Keratinocyte (primary cell): ENCODE data around the gene TMEM147. TPM values are rescaled to one million over a fixed set of nuclear protein-coding genes. Genes with fewer than 3 reads are reported as not detected.

Source experiments
- DNase-seq: peaks from one replicate; pipeline ENCODE4 v3.0.0-alpha.2; 2011; ENCODE audit warnings: low read depth, missing footprints, low spot score
- FAIRE-seq: peaks from 2 replicates; lab custom pipeline; 2011; peaks lifted over from hg19 to GRCh38; lab: Jason Lieb, UNC
- H2AFZ ChIP-seq: 2 replicates; pipeline ENCODE4 v1.6.0; 2012; ENCODE audit warnings: low read length, control low read depth, inconsistent platforms; ENCODE audit not compliant: control insufficient read depth
- H3K27ac ChIP-seq: 2 replicates; pipeline ENCODE4 v1.5.1; 2011; ENCODE audit warnings: low read length; ENCODE audit not compliant: control insufficient read depth, insufficient read depth
- H3K27me3 ChIP-seq: 3 replicates; pipeline ENCODE4 v1.6.0; 2011; ENCODE audit warnings: low read length; ENCODE audit not compliant: control insufficient read depth, insufficient read depth; ENCODE audit errors: extremely low read depth
- H3K36me3 ChIP-seq, 2 experiments: 2 replicates in 1 of 2; 3 replicates in 1 of 2; pipeline ENCODE4 v1.5.1; 2011; ENCODE audit warnings: low read length in 2 of 2, mild to moderate bottlenecking in 1 of 2; ENCODE audit not compliant: control insufficient read depth in 2 of 2, insufficient read depth in 2 of 2; ENCODE audit errors: extremely low read depth in 1 of 2
- H3K4me1 ChIP-seq: 3 replicates; pipeline ENCODE4 v1.5.1; 2011; ENCODE audit warnings: low read length; ENCODE audit not compliant: control insufficient read depth, insufficient read depth; ENCODE audit errors: extremely low read depth
- H3K4me2 ChIP-seq: 3 replicates; pipeline ENCODE4 v1.6.0; 2011; ENCODE audit warnings: low read depth, low read length; ENCODE audit not compliant: control insufficient read depth, insufficient read depth; ENCODE audit errors: extremely low read depth
- H3K4me3 ChIP-seq, 3 experiments: fragments of 200-600 bp in 1 of 3; sonication (generic) in 1 of 3; 2 replicates in 2 of 3; 3 replicates in 1 of 3; pipeline ENCODE4 v1.5.1; 2011 to 2016; ENCODE audit warnings: low read length in 3 of 3, mild to moderate bottlenecking in 3 of 3, control low read depth in 2 of 3, inconsistent platforms in 1 of 3, low read depth in 1 of 3, mixed read lengths in 1 of 3, mixed run types in 1 of 3, moderate library complexity in 1 of 3; ENCODE audit not compliant: control insufficient read depth in 2 of 3, insufficient read depth in 2 of 3; ENCODE audit errors: extremely low read depth in 1 of 3
- H3K79me2 ChIP-seq: 2 replicates; pipeline ENCODE4 v1.6.0; 2012; ENCODE audit warnings: low read length; ENCODE audit not compliant: control insufficient read depth, insufficient read depth
- H3K9ac ChIP-seq: 3 replicates; pipeline ENCODE4 v1.6.0; 2011; ENCODE audit warnings: low read length; ENCODE audit not compliant: control insufficient read depth, insufficient read depth; ENCODE audit errors: extremely low read depth
- H3K9me1 ChIP-seq: 3 replicates; pipeline ENCODE4 v1.6.0; 2011; ENCODE audit warnings: low read length; ENCODE audit not compliant: control insufficient read depth, insufficient read depth; ENCODE audit errors: extremely low read depth
- H3K9me3 ChIP-seq: 2 replicates; pipeline ENCODE4 v1.5.1; 2012; ENCODE audit warnings: low read depth, low read length; ENCODE audit not compliant: control insufficient read depth
- H4K20me1 ChIP-seq: 3 replicates; pipeline ENCODE4 v1.6.0; 2011; ENCODE audit warnings: low read length; ENCODE audit not compliant: control insufficient read depth, insufficient read depth; ENCODE audit errors: extremely low read depth
- CTCF ChIP-seq, 3 experiments: IDR thresholded peaks in 1 of 3; conservative IDR thresholded peaks in 1 of 3; optimal IDR thresholded peaks in 1 of 3; 2 replicates in 2 of 3; 3 replicates in 1 of 3; pipeline versions ENCODE3 to v1.5.1; 2011; ENCODE audit warnings: low read length in 3 of 3, mild to moderate bottlenecking in 3 of 3, moderate library complexity in 2 of 3, control low read depth in 1 of 3, inconsistent platforms in 1 of 3; ENCODE audit not compliant: insufficient read depth in 2 of 3; ENCODE audit errors: extremely low read depth in 1 of 3
- EZH2 ChIP-seq: IDR thresholded peaks from one replicate; pipeline ENCODE4 v1.6.1; 2012; ENCODE audit warnings: inconsistent platforms, mild to moderate bottlenecking, low read length, moderate library complexity
- dilution Hi-C: fragments of 300-500 bp; cut with MboI; formaldehyde crosslinking; loops from one replicate; pipeline ENCODE4 v1.7.0; 2020; ENCODE audit warnings: low sequenced_read_pairs; ENCODE audit not compliant: extremely low pct_ligation_motif_present
- polyA plus RNA-seq, 5 experiments: library from polyadenylated mRNA; depleted of rRNA in 3 of 5; stranded (reverse) in 3 of 5; stranded (forward) in 1 of 5; unstranded in 1 of 5; fragments of >200 nt; gene quantifications; 1 replicate in 1 of 5; 2 replicates in 3 of 5; 3 replicates in 1 of 5; pipeline versions ENCODE4 v1.2.1 to v1.2.3, GENCODE V29; 2011 to 2012; ENCODE audit warnings: missing spikeins in 2 of 5, low read depth in 1 of 5, low replicate concordance in 1 of 5

The TMEM147 gene
- polyA plus RNA-seq, 1 donor (not counting 4 experiments of a cell fraction or from before 2014, with no cell fraction given), result 134 TPM

- DNase-seq, result no peak
- Histone ChIP-seq H3K4me3 (no peak overlapping the region), H3K27me3 (no peaks in the 10 kb centered on the region), H3K36me3 (no peaks in the 10 kb centered on the region), H3K9ac (no peak overlapping the region), H3K79me2 (no peaks in the 10 kb centered on the region), H2AFZ (no peak overlapping the region), H3K9me1 (no peaks in the 10 kb centered on the region), H3K4me2 (no peak overlapping the region), H4K20me1 (no peaks in the 10 kb centered on the region), H3K4me1 (no peaks in the 10 kb centered on the region), H3K9me3 (no peaks in the 10 kb centered on the region), H3K27ac (no peak overlapping the region)
- no peak for TF ChIP-seq EZH2
- no peak for TF ChIP-seq CTCF (optimal IDR thresholded peaks at IDR 0.05 in 1 of 3, IDR thresholded peaks at IDR 0.05 in 1 of 3, conservative IDR thresholded peaks at IDR 0.05 in 1 of 3; ENCODE audit: extremely low read depth in 1 of 3, insufficient read depth in 2 of 3, low read length in 3 of 3)
- dilution Hi-C loops, result no loop called here
- no peak for FAIRE-seq
Measured at GRCh38 chr19:35577918-35578317, 32.5 kb downstream of the TMEM147 start.

- no peak overlapping the region for H3K9ac ChIP-seq
- H2AFZ ChIP-seq, result no peak overlapping the region
- H3K4me2 ChIP-seq, result no peak overlapping the region
- no peaks in the 10 kb centered on the region for H3K4me1 ChIP-seq
- no peak overlapping the region for H3K4me3 ChIP-seq
- TF ChIP-seq EZH2 (no peak), CTCF (optimal IDR thresholded peaks at IDR 0.05 in 1 of 3, IDR thresholded peaks at IDR 0.05 in 1 of 3, conservative IDR thresholded peaks at IDR 0.05 in 1 of 3; ENCODE audit: extremely low read depth in 1 of 3, insufficient read depth in 2 of 3, low read length in 3 of 3) (no peak)
- dilution Hi-C loops, result no loop called here
- H3K36me3 ChIP-seq, result no peaks in the 10 kb centered on the region
- DNase-seq, result no peak
- no peaks in the 10 kb centered on the region for H3K9me1 ChIP-seq
- no peak for FAIRE-seq
- H3K27ac ChIP-seq, result no peak overlapping the region
- no peaks in the 10 kb centered on the region for H3K27me3 ChIP-seq
- no peaks in the 10 kb centered on the region for H4K20me1 ChIP-seq
- H3K9me3 ChIP-seq, result no peaks in the 10 kb centered on the region
- no peaks in the 10 kb centered on the region for H3K79me2 ChIP-seq
Measured at GRCh38 chr19:35578707-35579106, 33.3 kb downstream of the TMEM147 start.
